Calu3 (cell line): ENCODE data around the gene GABRB1. TPM values are rescaled to one million over a fixed set of nuclear protein-coding genes. Genes with fewer than 3 reads are reported as not detected.

Experiments
- BruUV-seq: library from RNA; stranded (reverse); fragments of 400-500 nt; replicated peaks from 2 replicates; lab custom pipeline; 2021; lab: Mats Ljungman, UMichigan
- CTCF ChIA-PET: fragments of 300-600 bp; sonication (Branson Sonifier 250); formaldehyde crosslinking; loops from one replicate; lab custom pipeline; 2022; ENCODE audit warnings: antibody characterized with exemption; lab: Charles Lee
- DNase-seq: peaks from one replicate; pipeline ENCODE4 v3.0.0; 2022
- H3K27ac Mint-ChIP-seq: one replicate; pipeline ENCODE4 v1.8.0; 2022; ENCODE audit warnings: mixed read lengths; ENCODE audit not compliant: unreplicated experiment
- H3K27me3 Mint-ChIP-seq: one replicate; pipeline ENCODE4 v1.8.0; 2022; ENCODE audit warnings: mixed read lengths; ENCODE audit not compliant: unreplicated experiment
- H3K36me3 Mint-ChIP-seq: one replicate; pipeline ENCODE4 v1.8.0; 2022; ENCODE audit warnings: mild to moderate bottlenecking, moderate library complexity, mixed read lengths; ENCODE audit not compliant: insufficient read depth, unreplicated experiment
- H3K4me1 Mint-ChIP-seq: one replicate; pipeline ENCODE4 v1.8.0; 2022; ENCODE audit warnings: mild to moderate bottlenecking, low read depth, mixed read lengths; ENCODE audit not compliant: unreplicated experiment
- H3K4me3 Mint-ChIP-seq: one replicate; pipeline ENCODE4 v1.8.0; 2022; ENCODE audit warnings: mild to moderate bottlenecking, low read depth, moderate library complexity, mixed read lengths; ENCODE audit not compliant: unreplicated experiment
- H3K9me3 Mint-ChIP-seq: one replicate; pipeline ENCODE4 v1.8.0; 2022; ENCODE audit warnings: low read depth, mixed read lengths; ENCODE audit not compliant: unreplicated experiment
- intact Hi-C: fragments of 100-400 bp; cut with micrococcal nuclease; formaldehyde crosslinking; loops from one replicate; pipeline ENCODE4 v1.10.0; 2022; ENCODE audit not compliant: unreplicated experiment
- total RNA-seq: library from RNA; stranded (reverse); gene quantifications from 2 replicates; pipeline ENCODE4 v1.2.3, GENCODE V29; 2022
- TF ChIP-seq, protein P1 (sequence below): fragments of 200-600 bp; IDR thresholded peaks from one replicate; pipeline ENCODE4 v1.8.0; 2022; ENCODE audit warnings: antibody characterized with exemption; ENCODE audit not compliant: unreplicated experiment

GABRB1 gene
- total RNA-seq, 1 experiment from 2014 or later = not detected

DNA sequence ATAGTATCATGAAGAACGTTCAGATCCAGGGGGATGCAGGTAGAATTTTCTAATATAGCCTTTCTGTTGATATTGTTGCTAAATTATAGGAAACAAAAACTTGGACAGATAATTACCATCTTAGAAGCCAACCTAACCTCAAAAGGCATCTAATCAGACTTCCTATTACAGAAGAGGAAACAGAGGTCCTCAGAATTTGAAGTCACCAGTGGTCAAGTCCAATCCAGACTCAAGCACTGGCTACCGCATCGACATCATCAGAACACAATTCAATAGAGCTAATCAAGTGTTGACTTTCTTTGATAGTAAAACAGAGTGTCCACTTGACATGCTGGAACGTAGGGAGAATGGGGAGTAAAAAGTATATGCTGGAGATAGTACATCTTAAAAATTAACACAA, 443.4 kb downstream of the GABRB1 start:
- no peak overlapping the region for H3K27ac Mint-ChIP-seq
- intact Hi-C loops = loop anchor here (5.0 kb wide), 1 partner anchor 88 kb away; no protein-coding TSS in a partner anchor
- no peaks in the 10 kb centered on the region for H3K9me3 Mint-ChIP-seq
- CTCF ChIA-PET = no interaction called here
- H3K36me3 Mint-ChIP-seq = peaks cover 5% of the 10 kb centered on the region
- no peak overlapping the region for H3K4me3 Mint-ChIP-seq
- TF ChIP-seq, protein P1, sequence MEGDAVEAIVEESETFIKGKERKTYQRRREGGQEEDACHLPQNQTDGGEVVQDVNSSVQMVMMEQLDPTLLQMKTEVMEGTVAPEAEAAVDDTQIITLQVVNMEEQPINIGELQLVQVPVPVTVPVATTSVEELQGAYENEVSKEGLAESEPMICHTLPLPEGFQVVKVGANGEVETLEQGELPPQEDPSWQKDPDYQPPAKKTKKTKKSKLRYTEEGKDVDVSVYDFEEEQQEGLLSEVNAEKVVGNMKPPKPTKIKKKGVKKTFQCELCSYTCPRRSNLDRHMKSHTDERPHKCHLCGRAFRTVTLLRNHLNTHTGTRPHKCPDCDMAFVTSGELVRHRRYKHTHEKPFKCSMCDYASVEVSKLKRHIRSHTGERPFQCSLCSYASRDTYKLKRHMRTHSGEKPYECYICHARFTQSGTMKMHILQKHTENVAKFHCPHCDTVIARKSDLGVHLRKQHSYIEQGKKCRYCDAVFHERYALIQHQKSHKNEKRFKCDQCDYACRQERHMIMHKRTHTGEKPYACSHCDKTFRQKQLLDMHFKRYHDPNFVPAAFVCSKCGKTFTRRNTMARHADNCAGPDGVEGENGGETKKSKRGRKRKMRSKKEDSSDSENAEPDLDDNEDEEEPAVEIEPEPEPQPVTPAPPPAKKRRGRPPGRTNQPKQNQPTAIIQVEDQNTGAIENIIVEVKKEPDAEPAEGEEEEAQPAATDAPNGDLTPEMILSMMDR = no peak
- no peaks in the 10 kb centered on the region for H3K27me3 Mint-ChIP-seq
- H3K4me1 Mint-ChIP-seq = peaks cover 11% of the 10 kb centered on the region
- no peak for DNase-seq
- BruUV-seq = no TSS peak

DNA sequence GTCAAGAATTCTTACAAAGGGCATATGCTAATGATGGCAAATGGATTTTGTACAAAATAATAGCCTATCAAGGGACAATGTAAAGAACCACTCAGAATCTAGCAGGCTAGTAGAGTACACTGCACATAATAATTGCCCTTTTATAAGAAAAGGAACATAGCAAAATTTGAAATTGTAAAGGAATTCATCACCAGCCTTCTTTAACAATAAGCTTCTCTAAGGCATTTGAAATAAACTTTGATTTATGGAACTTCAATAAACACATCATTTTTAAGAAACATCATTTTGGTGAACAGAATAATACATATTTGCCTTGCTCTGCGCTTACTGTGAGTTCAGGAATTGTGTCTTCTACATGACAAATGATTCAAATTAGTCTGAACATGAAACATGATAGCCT, 444.0 kb downstream of the GABRB1 start:
- Mint-ChIP-seq H3K4me3 (no peak overlapping the region), H3K36me3 (peaks cover 5% of the 10 kb centered on the region), H3K9me3 (no peaks in the 10 kb centered on the region), H3K27me3 (no peaks in the 10 kb centered on the region), H3K4me1 (peaks cover 11% of the 10 kb centered on the region), H3K27ac (no peak overlapping the region)
- intact Hi-C loops = no loop called here
- TF ChIP-seq, protein P1 = no peak
- no TSS peak for BruUV-seq
- no peak for DNase-seq
- CTCF ChIA-PET = no interaction called here

Other genes starting within 250 kb of the GABRB1 start
- not detected in 2 replicates for gene COX7B2, start 122.3 kb upstream of the GABRB1 start, total RNA-seq
- not detected in 2 replicates for gene GABRA4, start 38.0 kb upstream of the GABRB1 start, total RNA-seq